Keratinocyte (primary cell): ENCODE results near the gene JAM3.

ENCODE experiments used
- EZH2 ChIP-seq: IDR thresholded peaks from one replicate; pipeline ENCODE4 v1.6.1; 2012; ENCODE audit warnings: inconsistent platforms, mild to moderate bottlenecking, low read length, moderate library complexity
- TF ChIP-seq, protein P1 (sequence below), 3 experiments: IDR thresholded peaks in 1 of 3; conservative IDR thresholded peaks in 1 of 3; optimal IDR thresholded peaks in 1 of 3; 2 replicates in 2 of 3; 3 replicates in 1 of 3; pipeline versions ENCODE3 to v1.5.1; 2011; ENCODE audit warnings: low read length in 3 of 3, mild to moderate bottlenecking in 3 of 3, moderate library complexity in 2 of 3, control low read depth in 1 of 3, inconsistent platforms in 1 of 3; ENCODE audit not compliant: insufficient read depth in 2 of 3; ENCODE audit errors: extremely low read depth in 1 of 3

DNA sequence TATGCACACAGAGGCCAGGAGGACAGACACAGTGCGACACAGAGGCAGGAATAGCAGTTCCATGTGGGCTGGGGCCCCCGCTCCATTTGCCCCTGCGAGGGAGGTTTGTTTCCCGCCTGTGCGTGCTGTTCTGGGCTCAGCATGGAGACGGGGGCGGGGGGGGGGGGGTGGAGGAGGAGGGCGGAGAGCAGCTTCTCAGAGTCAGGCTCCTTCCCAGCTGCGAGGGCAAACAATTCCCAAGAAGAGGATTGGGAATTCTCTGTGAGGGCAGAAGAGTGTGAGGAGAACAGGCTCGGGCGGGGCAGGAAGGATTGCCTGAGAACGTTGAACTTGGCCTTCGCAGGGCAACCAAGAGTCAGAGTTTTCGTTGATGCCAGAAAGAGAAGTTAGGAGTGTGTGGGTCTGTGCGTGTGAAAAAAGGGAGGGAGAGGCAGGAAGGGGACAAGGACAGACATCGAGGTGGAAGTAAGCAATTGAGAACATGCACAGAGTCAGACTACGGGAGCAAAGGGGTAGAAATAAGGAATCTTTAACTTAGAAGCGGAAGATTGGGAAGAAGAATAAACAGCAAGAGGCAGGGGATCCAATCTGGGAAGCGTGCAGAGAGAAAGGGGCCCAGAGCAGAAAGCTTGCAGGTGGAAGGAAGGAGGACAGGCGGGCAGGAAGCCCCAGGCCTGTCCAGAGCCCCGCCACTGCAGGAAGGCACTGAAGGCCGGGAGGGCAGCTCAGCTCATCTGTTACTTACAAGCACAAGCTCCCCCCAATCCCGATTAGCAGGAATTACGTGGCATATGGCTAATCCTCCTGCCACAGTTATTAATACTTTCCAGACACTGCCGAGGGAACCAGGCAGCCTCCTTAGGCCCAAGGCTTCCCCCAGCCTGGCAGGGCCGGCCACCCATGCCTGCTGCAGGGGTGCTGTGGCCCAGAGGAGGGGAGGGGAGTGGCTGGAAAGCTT, 15.6 kb upstream of the JAM3 start:
- TF ChIP-seq, protein P1, sequence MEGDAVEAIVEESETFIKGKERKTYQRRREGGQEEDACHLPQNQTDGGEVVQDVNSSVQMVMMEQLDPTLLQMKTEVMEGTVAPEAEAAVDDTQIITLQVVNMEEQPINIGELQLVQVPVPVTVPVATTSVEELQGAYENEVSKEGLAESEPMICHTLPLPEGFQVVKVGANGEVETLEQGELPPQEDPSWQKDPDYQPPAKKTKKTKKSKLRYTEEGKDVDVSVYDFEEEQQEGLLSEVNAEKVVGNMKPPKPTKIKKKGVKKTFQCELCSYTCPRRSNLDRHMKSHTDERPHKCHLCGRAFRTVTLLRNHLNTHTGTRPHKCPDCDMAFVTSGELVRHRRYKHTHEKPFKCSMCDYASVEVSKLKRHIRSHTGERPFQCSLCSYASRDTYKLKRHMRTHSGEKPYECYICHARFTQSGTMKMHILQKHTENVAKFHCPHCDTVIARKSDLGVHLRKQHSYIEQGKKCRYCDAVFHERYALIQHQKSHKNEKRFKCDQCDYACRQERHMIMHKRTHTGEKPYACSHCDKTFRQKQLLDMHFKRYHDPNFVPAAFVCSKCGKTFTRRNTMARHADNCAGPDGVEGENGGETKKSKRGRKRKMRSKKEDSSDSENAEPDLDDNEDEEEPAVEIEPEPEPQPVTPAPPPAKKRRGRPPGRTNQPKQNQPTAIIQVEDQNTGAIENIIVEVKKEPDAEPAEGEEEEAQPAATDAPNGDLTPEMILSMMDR (optimal IDR thresholded peaks at IDR 0.05 in 1 of 3, IDR thresholded peaks at IDR 0.05 in 1 of 3, conservative IDR thresholded peaks at IDR 0.05 in 1 of 3; ENCODE audit: extremely low read depth in 1 of 3, insufficient read depth in 2 of 3, low read length in 3 of 3) = no peak
- no peak for TF ChIP-seq EZH2
